Gastrocnemius medialis (tissue), 4 donors: Measurements from ENCODE around the gene CENPC.

Experiments used
- CTCF ChIP-seq, 5 experiments: fragments of 450-650 bp in 3 of 5; fragments of 200-600 bp in 2 of 5; sonication (generic) in 2 of 5; IDR thresholded peaks in 4 of 5; conservative IDR thresholded peaks in 1 of 5; 1 replicate in 4 of 5; 2 replicates in 1 of 5; pipeline ENCODE4 v1.5.1; 2016 to 2019; ENCODE audit warnings: antibody characterized with exemption in 5 of 5, mild to moderate bottlenecking in 3 of 5, moderate library complexity in 3 of 5
- POLR2A ChIP-seq, 2 donors: fragments of 450-650 bp; IDR thresholded peaks; one replicate each; pipeline ENCODE4 v1.6.1; 2017; ENCODE audit warnings: antibody characterized with exemption in 2 of 2, mild to moderate bottlenecking in 2 of 2, moderate library complexity in 2 of 2

- TF ChIP-seq CTCF (IDR thresholded peaks at IDR 0.05 in 4 of 5, conservative IDR thresholded peaks at IDR 0.05 in 1 of 5): no peak
- no peak for TF ChIP-seq POLR2A (IDR thresholded peaks at IDR 0.05)
Measured at GRCh38 chr4:67438975-67439374, 106.3 kb downstream of the CENPC start.
